A673 (cell line): ENCODE measurements around the gene KCTD2. TPM values are rescaled to one million over a fixed set of nuclear protein-coding genes. Genes with fewer than 3 reads are reported as not detected.

Experiments
- BruUV-seq: library from RNA; stranded (reverse); fragments of 400-500 nt; replicated peaks from 2 replicates; lab custom pipeline; 2021; lab: Mats Ljungman, UMichigan
- CTCF ChIA-PET: fragments of 300-600 bp; sonication (Branson Sonifier 250); formaldehyde crosslinking; loops from one replicate; lab custom pipeline; 2022; ENCODE audit warnings: antibody characterized with exemption; lab: Charles Lee
- POLR2A ChIA-PET: fragments of 300-600 bp; sonication (Branson Sonifier 250); formaldehyde crosslinking; loops from one replicate; lab custom pipeline; 2022; ENCODE audit warnings: antibody characterized with exemption; ENCODE audit not compliant: low non-redundant PET; lab: Charles Lee
- DNase-seq: peaks from one replicate; pipeline ENCODE4 v3.0.0-alpha.2; 2015; ENCODE audit warnings: low spot score
- H3K27ac ChIP-seq: fragments of 200-600 bp; sonication (generic); 2 replicates; pipeline ENCODE4 v1.5.1; 2016; ENCODE audit warnings: mixed run types, low read depth, mild to moderate bottlenecking, mixed read lengths, antibody characterized with exemption, low read length; ENCODE audit not compliant: poor library complexity, severe bottlenecking
- H3K27me3 ChIP-seq: fragments of 200-600 bp; sonication (generic); replicated peaks from 2 replicates; pipeline ENCODE4 v1.6.1; 2017; ENCODE audit warnings: mixed run types, low read depth, mild to moderate bottlenecking, mixed read lengths, antibody characterized with exemption, low read length; ENCODE audit not compliant: insufficient read depth, poor library complexity
- H3K36me3 ChIP-seq: fragments of 200-600 bp; sonication (generic); 2 replicates; pipeline ENCODE4 v1.6.1; 2016; ENCODE audit warnings: mixed run types, mild to moderate bottlenecking, mixed read lengths, antibody characterized with exemption, low read length; ENCODE audit not compliant: insufficient read depth, poor library complexity, severe bottlenecking
- H3K4me1 ChIP-seq: fragments of 200-600 bp; sonication (generic); 2 replicates; pipeline ENCODE4 v1.6.1; 2017; ENCODE audit warnings: mixed run types, mild to moderate bottlenecking, mixed read lengths, antibody characterized with exemption, low read length; ENCODE audit not compliant: insufficient read depth, poor library complexity, severe bottlenecking
- H3K4me3 ChIP-seq: fragments of 200-600 bp; sonication (generic); 2 replicates; pipeline ENCODE4 v1.5.1; 2016; ENCODE audit warnings: low read depth, mixed run types, mild to moderate bottlenecking, mixed read lengths, low read length; ENCODE audit not compliant: poor library complexity, severe bottlenecking
- H3K9me3 ChIP-seq: fragments of 200-600 bp; sonication (generic); 2 replicates; pipeline ENCODE4 v1.6.1; 2016; ENCODE audit warnings: mixed run types, low read depth, mild to moderate bottlenecking, mixed read lengths, antibody characterized with exemption, low read length; ENCODE audit not compliant: poor library complexity, severe bottlenecking
- CTCF ChIP-seq: fragments of 300-800, 200-600 bp; sonication (generic); conservative IDR thresholded peaks from 2 replicates; pipeline ENCODE4 v1.5.1; 2017; ENCODE audit warnings: low read depth, mild to moderate bottlenecking, antibody characterized with exemption, low read length, moderate library complexity, mixed read lengths
- EZH2 ChIP-seq: fragments of 200-600 bp; sonication (generic); IDR thresholded peaks from 2 replicates; pipeline ENCODE4 v1.6.1; 2017; ENCODE audit warnings: borderline replicate concordance, low read depth, mild to moderate bottlenecking, mixed read lengths, antibody characterized with exemption, low read length; ENCODE audit not compliant: poor library complexity, severe bottlenecking
- intact Hi-C: fragments of 100-400 bp; cut with micrococcal nuclease; formaldehyde crosslinking; loops from one replicate; pipeline ENCODE4 v1.10.0; 2022; ENCODE audit not compliant: unreplicated experiment
- total RNA-seq: library from RNA; stranded (reverse); gene quantifications from 2 replicates; pipeline ENCODE4 v1.2.3, GENCODE V29; 2021

The KCTD2 gene
- total RNA-seq, 1 experiment from 2014 or later, result 25.6 TPM

- ChIA-PET CTCF (interaction anchor here (0.6 to 2.5 kb wide), 18 partner anchors 9 to 280 kb away, joined by 3 to 30 read pairs (median 4); partner anchors contain the start of genes MIF4GD, MRPL58 and NT5C), POLR2A (interaction anchor here (0.9 kb wide), 1 partner anchor 88 kb away, joined by 4 read pairs; no protein-coding TSS in a partner anchor)
- no peaks in the 10 kb centered on the region for H3K36me3 ChIP-seq
- peak overlapping the region; percentile 74 for H3K27ac ChIP-seq
- peaks cover 4% of the 10 kb centered on the region for H3K4me1 ChIP-seq
- intact Hi-C loops, result loop anchor here (2.0 to 10.0 kb wide), 4 partner anchors 17 to 299 kb away; partner anchors contain the start of genes NT5C and NUP85
- DNase-seq, result peak; percentile 91
- peak overlapping the region; percentile 47 for H3K4me3 ChIP-seq
- no TSS peak for BruUV-seq
- peak; percentile 96 for TF ChIP-seq CTCF
- TF ChIP-seq EZH2, result no peak
- no peaks in the 10 kb centered on the region for H3K9me3 ChIP-seq
- no peaks in the 10 kb centered on the region for H3K27me3 ChIP-seq
Observed at GRCh38 chr17:75113798-75114551, 67.0 kb downstream of the KCTD2 start.

- CTCF ChIA-PET, result interaction anchor here (0.6 to 2.5 kb wide), 16 partner anchors 10 to 279 kb away, joined by 3 to 30 read pairs (median 5); partner anchors contain the start of genes MIF4GD, MRPL58 and NT5C
- BruUV-seq, result no TSS peak
Observed at GRCh38 chr17:75114552-75115314, 67.7 kb downstream of the KCTD2 start.

More at GRCh38 chr17:75114552-75115314, 67.7 kb downstream of the KCTD2 start:
- H3K9me3 ChIP-seq, result no peaks in the 10 kb centered on the region
- no peaks in the 10 kb centered on the region for H3K36me3 ChIP-seq
- intact Hi-C loops, result loop anchor here (2.0 to 10.0 kb wide), 4 partner anchors 16 to 298 kb away; partner anchors contain the start of genes NT5C and NUP85
- peak overlapping the region; percentile 47 for H3K4me3 ChIP-seq
- DNase-seq, result no peak
- peak overlapping the region; percentile 74 for H3K27ac ChIP-seq
- TF ChIP-seq CTCF, result no peak
- no peak for TF ChIP-seq EZH2
- no peaks in the 10 kb centered on the region for H3K27me3 ChIP-seq
- H3K4me1 ChIP-seq, result peaks cover 4% of the 10 kb centered on the region
- POLR2A ChIA-PET, result interaction anchor here (0.9 kb wide), 1 partner anchor 87 kb away, joined by 4 read pairs; no protein-coding TSS in a partner anchor

Other genes starting within 250 kb of the KCTD2 start
- gene GRIN2C, start 187.3 kb upstream of the KCTD2 start, total RNA-seq, result 0.09 and 0.24 TPM in 2 replicates
- gene FDXR, start 174.2 kb upstream of the KCTD2 start, total RNA-seq, result 17.8 and 22.3 TPM in 2 replicates
- gene FADS6, start 153.6 kb upstream of the KCTD2 start, total RNA-seq, result not detected in 2 replicates
- not detected in 2 replicates for gene USH1G, start 124.0 kb upstream of the KCTD2 start, total RNA-seq
- not detected in 2 replicates for gene OTOP2, start 123.0 kb upstream of the KCTD2 start, total RNA-seq
- gene OTOP3, start 111.3 kb upstream of the KCTD2 start, total RNA-seq, result not detected in 2 replicates
- 1.2 and 2.9 TPM in 2 replicates for gene HID1, start 74.5 kb upstream of the KCTD2 start, total RNA-seq
- 5.8 and 7.6 TPM in 2 replicates for gene CDR2L, start 59.6 kb upstream of the KCTD2 start, total RNA-seq
- 59.9 and 61.4 TPM in 2 replicates for gene MRPL58, start 34.6 kb upstream of the KCTD2 start, total RNA-seq
- gene ATP5PD, start 256 bp upstream of the KCTD2 start, total RNA-seq, result 291 and 311 TPM in 2 replicates
- 0.80 and 3.1 TPM in 2 replicates for gene SLC16A5, start 40.7 kb downstream of the KCTD2 start, total RNA-seq
- 11.8 and 12.3 TPM in 2 replicates for gene ARMC7, start 62.7 kb downstream of the KCTD2 start, total RNA-seq
- gene NT5C, start 84.5 kb downstream of the KCTD2 start, total RNA-seq, result 43.3 and 50.0 TPM in 2 replicates
- 493 and 526 TPM in 2 replicates for gene JPT1, start 107.3 kb downstream of the KCTD2 start, total RNA-seq
- gene SUMO2, start 135.7 kb downstream of the KCTD2 start, total RNA-seq, result 681 and 703 TPM in 2 replicates
- gene NUP85, start 158.5 kb downstream of the KCTD2 start, total RNA-seq, result 140 and 156 TPM in 2 replicates
- gene GGA3, start 214.4 kb downstream of the KCTD2 start, total RNA-seq, result 52.7 and 55.8 TPM in 2 replicates
- gene MRPS7, start 214.7 kb downstream of the KCTD2 start, total RNA-seq, result 103 and 105 TPM in 2 replicates
- gene MIF4GD, start 224.0 kb downstream of the KCTD2 start, total RNA-seq, result 14.7 and 22.4 TPM in 2 replicates
- 40.0 and 45.0 TPM in 2 replicates for gene SLC25A19, start 242.2 kb downstream of the KCTD2 start, total RNA-seq